Endothelial cell of umbilical vein (primary cell): ENCODE measurements around the gene OVCH1. TPM values are rescaled to one million over a fixed set of nuclear protein-coding genes. Genes with fewer than 3 reads are reported as not detected.

Experiments
- BruUV-seq: library from RNA; stranded (reverse); fragments of 400-500 nt; replicated peaks from 2 replicates; lab custom pipeline; 2021; lab: Mats Ljungman, UMichigan
- CTCF ChIA-PET: fragments of 300-600, 350-600 bp; sonication (Branson Sonifier 250); formaldehyde crosslinking; loops from one replicate; lab custom pipeline; 2021; ENCODE audit warnings: antibody characterized with exemption, inconsistent platforms; lab: Charles Lee
- POLR2A ChIA-PET: fragments of 300-600, 350-600 bp; sonication (Branson Sonifier 250); formaldehyde crosslinking; loops from one replicate; lab custom pipeline; 2021; ENCODE audit warnings: antibody characterized with exemption, inconsistent platforms; lab: Charles Lee
- DNase-seq: peaks from one replicate; pipeline ENCODE4 v3.0.0-alpha.2; 2011; ENCODE audit warnings: low read depth, low spot score
- FAIRE-seq: peaks from 2 replicates; lab custom pipeline; 2011; peaks lifted over from hg19 to GRCh38; lab: Jason Lieb, UNC
- H2AFZ ChIP-seq: 2 replicates; pipeline ENCODE4 v1.6.0; 2012; ENCODE audit warnings: low read depth, low read length, control low read depth, inconsistent platforms
- H3K27ac ChIP-seq: 2 replicates; pipeline ENCODE4 v1.5.1; 2011; ENCODE audit warnings: low read depth, mild to moderate bottlenecking, control low read depth, low read length, moderate library complexity; ENCODE audit not compliant: insufficient read depth
- H3K27me3 ChIP-seq, 2 experiments: 2 replicates each; pipeline versions ENCODE4 v1.6.0 to v1.6.1; 2011; ENCODE audit warnings: low read length in 2 of 2, mixed read lengths in 1 of 2; ENCODE audit not compliant: control insufficient read depth in 2 of 2, insufficient read depth in 2 of 2
- H3K36me3 ChIP-seq, 2 experiments: 2 replicates in 1 of 2; 3 replicates in 1 of 2; pipeline ENCODE4 v1.5.1; 2011; ENCODE audit warnings: low read length in 2 of 2, mild to moderate bottlenecking in 1 of 2, moderate library complexity in 1 of 2; ENCODE audit not compliant: control insufficient read depth in 2 of 2, insufficient read depth in 2 of 2; ENCODE audit errors: extremely low read depth in 1 of 2
- H3K4me1 ChIP-seq: 3 replicates; pipeline ENCODE4 v1.5.1; 2011; ENCODE audit warnings: mild to moderate bottlenecking, low read length; ENCODE audit not compliant: control insufficient read depth, insufficient read depth; ENCODE audit errors: extremely low read depth
- H3K4me2 ChIP-seq: 2 replicates; pipeline ENCODE4 v1.6.1; 2011; ENCODE audit warnings: low read length, control low read depth, mixed read lengths; ENCODE audit not compliant: insufficient read depth
- H3K4me3 ChIP-seq, 3 experiments: fragments of 200-600 bp in 1 of 3; sonication (generic), shearing (Covaris generic) in 1 of 3; replicated peaks in 1 of 3; 2 replicates each; pipeline ENCODE4 v1.5.1; 2011 to 2016; ENCODE audit warnings: control low read depth in 3 of 3, low read length in 3 of 3, mild to moderate bottlenecking in 2 of 3, inconsistent platforms in 1 of 3, low read depth in 1 of 3, moderate library complexity in 1 of 3; ENCODE audit not compliant: insufficient read depth in 1 of 3
- H3K79me2 ChIP-seq: 2 replicates; pipeline ENCODE4 v1.6.0; 2012; ENCODE audit warnings: low read length, inconsistent platforms; ENCODE audit not compliant: control insufficient read depth, insufficient read depth
- H3K9ac ChIP-seq: replicated peaks from 2 replicates; pipeline ENCODE3; 2011; ENCODE audit warnings: low read length, control low read depth; ENCODE audit not compliant: insufficient read depth; ENCODE audit errors: extremely low read depth
- H3K9me1 ChIP-seq: replicated peaks from 3 replicates; pipeline ENCODE4 v1.6.0; 2011; ENCODE audit warnings: mild to moderate bottlenecking, low read length; ENCODE audit not compliant: control insufficient read depth, insufficient read depth; ENCODE audit errors: extremely low read depth
- H3K9me3 ChIP-seq: replicated peaks from 2 replicates; pipeline ENCODE4 v1.5.1; 2012; ENCODE audit warnings: low read length, inconsistent platforms; ENCODE audit not compliant: control insufficient read depth, insufficient read depth
- H4K20me1 ChIP-seq: replicated peaks from 2 replicates; pipeline ENCODE3; 2011; ENCODE audit warnings: mild to moderate bottlenecking, low read length; ENCODE audit not compliant: control insufficient read depth, insufficient read depth; ENCODE audit errors: extremely low read depth
- EZH2 ChIP-seq: IDR thresholded peaks from 2 replicates; pipeline ENCODE4 v1.6.1; 2012; ENCODE audit warnings: borderline replicate concordance, low read depth, mild to moderate bottlenecking, moderate library complexity, low read length, inconsistent platforms; ENCODE audit not compliant: severe bottlenecking
- FOS ChIP-seq: IDR thresholded peaks from 2 replicates; pipeline ENCODE4 v1.6.1; 2011; ENCODE audit warnings: mild to moderate bottlenecking, low read length, moderate library complexity, borderline replicate concordance; ENCODE audit not compliant: insufficient read depth
- GATA2 ChIP-seq: IDR thresholded peaks from 2 replicates; pipeline ENCODE4 v1.7.0; 2011; ENCODE audit warnings: low read depth, mild to moderate bottlenecking, moderate library complexity, mixed read lengths, low read length; ENCODE audit not compliant: insufficient read length, insufficient read depth
- JUN ChIP-seq: IDR thresholded peaks from 2 replicates; pipeline ENCODE4 v1.6.1; 2011; ENCODE audit warnings: borderline replicate concordance, low read depth; ENCODE audit not compliant: insufficient read length, insufficient read depth
- MAX ChIP-seq: IDR thresholded peaks from 2 replicates; pipeline ENCODE4 v1.6.1; 2011; ENCODE audit not compliant: insufficient read depth, insufficient read length
- MYC ChIP-seq: IDR thresholded peaks from one replicate; pipeline ENCODE4 v1.6.1; 2011; ENCODE audit warnings: mild to moderate bottlenecking, low read depth, low read length
- POLR2AphosphoS5 ChIP-seq: IDR thresholded peaks from 2 replicates; pipeline ENCODE4 v1.6.1; 2012; ENCODE audit warnings: low read depth, mild to moderate bottlenecking, control low read depth, low read length, moderate library complexity; ENCODE audit not compliant: insufficient read depth
- dilution Hi-C: fragments of 300-500 bp; cut with MboI; formaldehyde crosslinking; loops from one replicate; pipeline ENCODE4 v1.15.0; 2019; ENCODE audit warnings: low sequenced_read_pairs; ENCODE audit not compliant: extremely low pct_ligation_motif_present
- intact Hi-C: fragments of 100-400 bp; cut with micrococcal nuclease; formaldehyde crosslinking; loops from one replicate; pipeline ENCODE4 v1.10.0; 2022
- polyA plus RNA-seq, 4 experiments: library from polyadenylated mRNA; depleted of rRNA in 3 of 4; stranded (reverse) in 3 of 4; unstranded in 1 of 4; fragments of >200 nt; gene quantifications; 2 replicates each; pipeline versions ENCODE4 v1.2.1 to v1.2.3, GENCODE V29; 2011 to 2012; ENCODE audit warnings: missing spikeins in 1 of 4
- total RNA-seq: library from RNA; stranded (reverse); gene quantifications from 2 replicates; pipeline ENCODE4 v1.2.3, GENCODE V29; 2021
- TF ChIP-seq, protein P1 (sequence below), 2 donors: IDR thresholded peaks; 1 replicate in 1 of 2; 2 replicates in 1 of 2; pipeline ENCODE4 v1.5.1; 2011; ENCODE audit warnings: low read length in 2 of 2, mild to moderate bottlenecking in 2 of 2, moderate library complexity in 2 of 2, control low read depth in 1 of 2, inconsistent platforms in 1 of 2, low read depth in 1 of 2; ENCODE audit not compliant: insufficient read depth in 1 of 2; ENCODE audit errors: extremely low read depth in 1 of 2

Gene OVCH1
- total and polyA plus RNA-seq, 2 donors (not counting 3 experiments of a cell fraction or from before 2014, with no cell fraction given), result 0.01 TPM; not detected in 1

- BruUV-seq, result no TSS peak
- dilution Hi-C loops (no loop called here), intact Hi-C loops (no loop called here)
- Histone ChIP-seq H3K4me1 (no peaks in the 10 kb centered on the region), H3K9ac (no peak overlapping the region), H3K36me3 (no peaks in the 10 kb centered on the region), H3K4me2 (no peak overlapping the region), H3K4me3 (no peak overlapping the region), H2AFZ (no peak overlapping the region), H3K9me1 (no peaks in the 10 kb centered on the region), H3K27me3 (no peaks in the 10 kb centered on the region), H4K20me1 (no peaks in the 10 kb centered on the region), H3K79me2 (no peaks in the 10 kb centered on the region), H3K27ac (no peak overlapping the region), H3K9me3 (no peaks in the 10 kb centered on the region)
- CTCF ChIA-PET, result interaction anchor here (1.5 kb wide), 1 partner anchor 1316 kb away, joined by 4 read pairs; no protein-coding TSS in a partner anchor
- FAIRE-seq (no peak), DNase-seq (no peak)
- TF ChIP-seq JUN (no peak), GATA2 (no peak), EZH2 (no peak), MYC (no peak), FOS (no peak), POLR2AphosphoS5 (no peak), MAX (no peak)
- TF ChIP-seq, protein P1, sequence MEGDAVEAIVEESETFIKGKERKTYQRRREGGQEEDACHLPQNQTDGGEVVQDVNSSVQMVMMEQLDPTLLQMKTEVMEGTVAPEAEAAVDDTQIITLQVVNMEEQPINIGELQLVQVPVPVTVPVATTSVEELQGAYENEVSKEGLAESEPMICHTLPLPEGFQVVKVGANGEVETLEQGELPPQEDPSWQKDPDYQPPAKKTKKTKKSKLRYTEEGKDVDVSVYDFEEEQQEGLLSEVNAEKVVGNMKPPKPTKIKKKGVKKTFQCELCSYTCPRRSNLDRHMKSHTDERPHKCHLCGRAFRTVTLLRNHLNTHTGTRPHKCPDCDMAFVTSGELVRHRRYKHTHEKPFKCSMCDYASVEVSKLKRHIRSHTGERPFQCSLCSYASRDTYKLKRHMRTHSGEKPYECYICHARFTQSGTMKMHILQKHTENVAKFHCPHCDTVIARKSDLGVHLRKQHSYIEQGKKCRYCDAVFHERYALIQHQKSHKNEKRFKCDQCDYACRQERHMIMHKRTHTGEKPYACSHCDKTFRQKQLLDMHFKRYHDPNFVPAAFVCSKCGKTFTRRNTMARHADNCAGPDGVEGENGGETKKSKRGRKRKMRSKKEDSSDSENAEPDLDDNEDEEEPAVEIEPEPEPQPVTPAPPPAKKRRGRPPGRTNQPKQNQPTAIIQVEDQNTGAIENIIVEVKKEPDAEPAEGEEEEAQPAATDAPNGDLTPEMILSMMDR (IDR thresholded peaks at IDR 0.05; ENCODE audit: extremely low read depth in 1 of 2, insufficient read depth in 1 of 2, low read depth in 1 of 2, low read length in 2 of 2), result no peak
- POLR2A ChIA-PET, result no interaction called here
Observed at GRCh38 chr12:29528161-29528560, 30.7 kb upstream of the OVCH1 start.
